Measurements from ENCODE around the gene MDFIC.
A peak's percentile ranks its signal among the peaks of the same experiment; 100 is the strongest.

The MDFIC gene

DNA sequence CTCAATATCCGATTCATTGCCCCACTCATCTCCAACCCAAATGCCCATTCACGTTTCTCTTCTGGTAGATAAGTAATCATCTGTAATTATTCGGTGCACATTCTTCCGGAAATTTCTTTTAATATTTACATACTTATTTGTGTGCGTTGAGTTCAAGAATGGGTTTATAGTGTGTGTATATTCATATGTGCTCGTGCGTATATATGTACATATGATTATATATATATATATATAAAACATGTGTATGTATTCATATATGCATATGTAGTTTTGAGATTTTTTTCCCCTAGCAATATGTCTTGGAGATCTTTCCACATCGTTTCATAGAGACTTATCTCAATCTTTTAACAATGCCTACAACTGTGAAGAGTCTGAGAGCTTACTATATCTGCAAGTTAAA is 118.2 kb downstream of the MDFIC start:
- DNase-seq (ENCODE audit: low spot score): no peak

GRCh38 chr7:115040495-115040894 is 118.6 kb downstream of the MDFIC start:
- DNase-seq (ENCODE audit: low spot score): no peak

GRCh38 chr7:115042596-115042995 is 120.7 kb downstream of the MDFIC start:
- DNase-seq (ENCODE audit: low spot score): no peak

- DNase-seq (ENCODE audit: low spot score): no peak
Measured at GRCh38 chr7:115043605-115044004, 121.7 kb downstream of the MDFIC start.

- DNase-seq (ENCODE audit: low spot score): no peak
Measured at GRCh38 chr7:115044224-115044623, 122.3 kb downstream of the MDFIC start.

DNA sequence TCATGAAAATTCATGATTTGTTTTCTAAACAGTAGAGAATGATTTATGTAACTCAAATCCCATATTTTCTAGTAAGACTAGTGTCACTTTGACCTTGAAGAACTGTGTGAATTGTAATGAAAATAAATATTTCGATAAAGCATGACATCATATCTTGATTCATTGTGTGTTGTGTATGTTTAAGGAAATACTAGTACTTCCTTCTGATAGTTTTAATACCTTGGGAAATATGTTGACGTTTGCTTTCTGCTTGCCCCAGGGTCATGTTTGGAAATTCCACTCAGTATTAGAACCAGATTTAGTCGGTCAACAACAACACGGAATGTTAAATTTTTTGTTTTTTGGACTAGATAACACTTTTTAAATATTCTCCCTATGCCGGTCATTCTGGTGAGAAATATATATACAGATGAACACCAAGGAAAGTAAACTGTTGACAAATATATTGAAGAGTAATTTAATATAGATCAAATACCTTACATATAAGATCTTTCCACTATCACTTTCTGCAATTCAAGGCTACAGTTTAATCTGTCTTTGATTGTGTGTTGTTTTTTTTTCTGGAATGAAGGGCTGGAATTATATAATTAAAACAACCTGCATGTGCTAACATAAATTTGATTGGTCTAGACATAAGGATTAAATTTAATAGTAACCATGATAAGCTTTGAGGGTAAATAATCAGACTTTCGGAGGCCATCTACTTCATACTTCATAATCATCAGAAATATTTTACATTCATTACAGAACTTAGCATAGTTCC is 126.2 kb downstream of the MDFIC start:
- DNase-seq (ENCODE audit: low spot score): peak; percentile 7

GRCh38 chr7:115052706-115053105 is 130.8 kb downstream of the MDFIC start:
- no peak for DNase-seq (ENCODE audit: low spot score)

GRCh38 chr7:115054478-115055065 is 132.7 kb downstream of the MDFIC start:
- DNase-seq (ENCODE audit: low spot score): no peak

GRCh38 chr7:115056019-115056418 is 134.1 kb downstream of the MDFIC start:
- DNase-seq (ENCODE audit: low spot score): no peak

- DNase-seq (ENCODE audit: low spot score): no peak
Measured at GRCh38 chr7:115058726-115059125, 136.8 kb downstream of the MDFIC start.

- no peak for DNase-seq (ENCODE audit: low spot score)
Measured at GRCh38 chr7:115059321-115059720, 137.4 kb downstream of the MDFIC start.

DNA sequence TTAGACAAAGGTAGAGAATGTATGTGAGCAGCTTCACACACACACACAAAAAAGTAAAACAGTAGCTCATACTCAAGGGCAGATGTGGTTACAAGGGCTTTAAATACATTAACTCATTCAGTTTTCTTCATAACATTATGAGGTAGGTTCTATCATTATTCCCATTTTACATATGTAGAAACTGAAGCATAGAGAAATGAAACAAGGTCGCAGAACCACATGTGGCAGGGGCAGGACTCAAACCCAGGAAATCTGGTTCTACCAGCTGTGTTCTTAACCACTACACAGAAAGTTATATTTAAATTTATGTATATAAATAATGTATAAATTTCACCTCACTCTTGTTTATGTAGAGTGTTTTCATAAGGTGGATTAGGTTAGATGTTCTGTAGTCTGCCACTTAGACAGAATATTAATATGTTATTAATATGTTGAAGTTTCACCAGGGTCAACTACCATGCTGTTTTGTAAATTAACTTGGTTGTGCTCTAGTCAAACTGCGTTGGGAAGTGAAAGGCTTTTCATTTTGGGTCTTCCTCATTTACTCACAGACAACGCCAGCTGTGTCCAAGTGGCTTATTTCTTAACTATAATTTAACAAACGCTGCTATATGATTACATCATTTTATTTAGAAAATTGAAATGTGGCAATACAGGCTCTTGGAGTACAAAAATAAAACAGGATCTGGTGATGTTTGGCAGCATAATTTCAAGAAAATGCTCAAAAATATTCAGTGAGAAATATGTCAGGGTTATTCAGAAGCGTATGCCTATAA is 138.4 kb downstream of the MDFIC start:
- no peak for DNase-seq (ENCODE audit: low spot score)

DNA sequence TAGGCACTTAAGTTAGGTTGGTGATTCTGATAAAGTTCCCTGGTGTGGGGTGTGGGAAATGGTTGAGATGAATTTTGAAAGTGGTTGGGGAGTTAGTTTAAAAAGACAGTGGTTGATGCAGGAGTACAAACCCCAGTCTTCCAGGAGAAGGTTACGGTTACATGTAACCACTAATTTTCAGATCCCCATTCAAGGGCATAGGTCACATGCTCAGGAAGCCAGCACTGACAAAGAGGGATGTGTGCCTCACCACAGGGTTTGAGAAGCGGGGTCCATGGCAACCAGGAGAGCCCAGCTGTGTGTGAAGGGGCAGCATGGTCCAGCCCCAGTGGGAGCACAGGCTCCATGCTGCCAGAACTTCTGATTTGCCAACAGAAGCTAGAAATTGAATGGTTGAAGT is 144.2 kb downstream of the MDFIC start:
- DNase-seq (ENCODE audit: low spot score): no peak

- no peak for DNase-seq (ENCODE audit: low spot score)
Measured at GRCh38 chr7:115066634-115067033, 144.7 kb downstream of the MDFIC start.

- DNase-seq (ENCODE audit: low spot score): no peak
Measured at GRCh38 chr7:115068220-115068619, 146.3 kb downstream of the MDFIC start.
